GM21423 (cell line): ENCODE results near the gene ADIPOR2.

Source experiments
- ATAC-seq: cut with Tn5 transposase; IDR thresholded peaks from one replicate; pipeline ENCODE4 v1.9.1; 2021; ENCODE audit warnings: mild to moderate bottlenecking, moderate library complexity; ENCODE audit not compliant: unreplicated experiment

ADIPOR2 gene

DNA sequence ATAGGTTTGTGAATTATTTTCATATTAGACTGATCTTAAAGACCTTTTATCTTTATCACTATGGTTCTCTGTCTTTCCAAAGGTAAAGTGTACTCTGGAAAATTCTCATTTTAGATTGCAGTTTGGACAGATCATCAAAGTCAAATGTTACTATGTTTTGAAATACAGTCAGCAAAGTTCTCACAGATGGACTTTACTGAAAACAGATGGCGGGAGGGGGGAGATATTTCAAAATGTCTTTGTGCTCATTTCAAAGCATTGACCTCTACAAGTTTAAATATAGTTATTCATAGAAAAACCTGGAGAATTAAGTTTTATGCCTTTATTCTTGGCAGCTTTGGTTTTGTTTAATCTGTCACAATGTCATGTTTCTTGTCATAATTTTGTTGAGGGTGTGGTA is 77.7 kb downstream of the ADIPOR2 start:
- no peak for ATAC-seq

- no peak for ATAC-seq
Observed at GRCh38 chr12:1769809-1770494, 79.1 kb downstream of the ADIPOR2 start.

DNA sequence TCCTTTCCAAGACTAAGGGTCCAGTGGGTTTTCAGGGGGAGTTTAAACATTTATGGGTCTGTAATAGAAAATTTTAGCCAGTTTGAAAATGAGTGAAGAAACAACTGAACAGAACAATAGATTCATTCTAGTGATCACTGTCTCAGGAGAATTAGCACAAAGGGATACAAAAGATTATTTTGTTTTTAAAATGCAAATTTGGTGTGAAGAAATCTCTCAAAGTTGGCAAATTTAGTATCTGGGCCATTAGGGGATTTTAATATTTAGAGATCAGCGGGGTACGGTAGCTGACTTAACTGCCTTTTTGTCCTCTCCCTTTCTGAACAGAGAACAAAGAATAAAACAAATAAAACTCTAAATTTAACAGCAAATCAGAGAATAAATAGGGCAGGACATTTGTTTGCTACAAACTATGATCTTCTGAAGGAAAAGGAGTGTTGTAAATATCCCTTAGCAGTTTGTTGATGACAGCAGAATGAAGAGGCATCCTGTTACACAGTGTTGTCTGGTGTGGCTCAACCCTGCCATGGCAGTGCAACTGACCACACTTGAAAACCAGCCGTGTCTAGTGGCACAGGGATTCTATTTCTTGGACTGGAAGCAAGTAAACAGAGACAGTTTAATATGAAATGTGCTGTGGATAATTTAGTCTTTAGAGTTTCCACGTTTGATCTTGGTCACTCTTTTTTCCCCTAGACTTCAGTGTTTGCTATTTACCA is 83.2 kb downstream of the ADIPOR2 start:
- ATAC-seq = no peak

DNA sequence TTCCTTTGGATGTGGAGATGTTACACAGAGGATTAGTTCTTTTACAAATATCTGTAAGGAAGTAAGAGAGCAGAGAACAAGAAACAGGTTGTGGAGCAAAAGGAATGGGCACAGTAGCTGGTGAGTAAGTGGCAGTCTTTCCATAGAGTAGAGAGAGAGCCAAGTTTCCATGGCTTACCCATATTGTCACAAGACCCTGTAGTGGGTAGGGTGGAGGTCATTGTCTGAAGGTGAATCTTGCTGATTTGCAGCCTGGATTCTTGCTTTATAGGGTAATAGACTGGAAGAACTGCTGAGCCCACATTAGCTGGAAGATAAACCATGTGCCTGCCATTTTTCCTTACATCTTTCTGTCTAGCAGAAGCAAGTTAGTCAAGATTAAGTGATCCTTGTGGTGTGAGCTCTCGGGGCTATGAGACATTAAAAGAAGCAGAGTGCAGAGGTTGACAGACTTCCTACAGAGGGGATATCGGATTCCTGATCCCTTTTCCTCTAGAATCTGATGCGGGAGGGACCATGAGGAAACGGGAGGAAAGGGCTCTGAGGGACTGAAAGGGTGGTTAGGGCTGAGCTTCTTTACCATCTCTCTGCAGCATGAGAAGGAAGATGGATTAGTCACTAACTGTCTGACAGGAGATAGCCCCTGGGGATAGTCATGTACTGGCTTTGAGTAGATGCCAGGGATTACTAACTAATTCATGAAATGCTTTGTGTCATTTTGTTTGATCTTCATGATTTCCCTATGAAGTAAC is 85.5 kb downstream of the ADIPOR2 start:
- ATAC-seq = no peak

- ATAC-seq = no peak
Observed at GRCh38 chr12:1777798-1778197, 86.9 kb downstream of the ADIPOR2 start.

DNA sequence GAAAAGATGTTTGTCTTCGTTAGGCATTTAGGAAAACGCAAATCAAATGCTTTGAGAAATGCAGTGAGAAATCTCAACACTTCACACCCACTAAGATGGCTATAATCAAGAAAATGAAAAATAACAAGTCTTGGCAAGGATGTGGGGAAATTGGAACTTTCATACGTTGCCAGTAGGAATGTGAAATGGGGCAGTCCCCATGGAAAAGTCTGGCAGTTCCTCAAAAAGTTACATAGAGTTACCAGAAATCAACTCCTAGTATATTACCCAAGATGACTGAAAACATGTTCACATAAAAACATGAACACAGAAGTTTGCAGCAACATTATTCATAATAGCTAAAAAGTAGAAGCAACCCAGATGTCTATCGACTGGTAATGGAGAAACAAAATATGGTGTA is 88.0 kb downstream of the ADIPOR2 start:
- no peak for ATAC-seq

DNA sequence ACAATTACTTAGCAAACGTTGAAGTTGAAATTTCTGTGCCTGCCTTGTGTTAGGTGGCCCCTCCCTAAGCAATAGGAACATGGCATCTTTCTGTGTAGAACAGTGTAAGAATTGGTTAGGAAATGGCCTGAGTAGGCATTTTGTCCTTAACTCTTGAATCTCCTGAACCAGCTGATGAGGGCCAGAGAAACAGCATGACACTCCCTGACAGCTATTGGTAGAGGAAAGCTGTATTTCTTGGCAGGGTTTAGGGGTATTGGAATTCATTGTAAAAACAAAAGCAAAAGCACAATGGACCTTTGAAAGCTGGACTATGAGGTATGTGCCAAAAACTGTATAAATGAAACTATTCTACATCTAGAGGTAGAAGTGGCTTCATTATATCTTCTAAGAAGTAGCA is 88.9 kb downstream of the ADIPOR2 start:
- no peak for ATAC-seq

- no peak for ATAC-seq
Observed at GRCh38 chr12:1781772-1782171, 90.9 kb downstream of the ADIPOR2 start.

GRCh38 chr12:1782215-1782614 is 91.3 kb downstream of the ADIPOR2 start:
- ATAC-seq = no peak

GRCh38 chr12:1787714-1788113 is 96.8 kb downstream of the ADIPOR2 start:
- ATAC-seq = no peak

GRCh38 chr12:1790444-1790843 is 99.6 kb downstream of the ADIPOR2 start:
- ATAC-seq = no peak

GRCh38 chr12:1791104-1791841 is 100.4 kb downstream of the ADIPOR2 start:
- no peak for ATAC-seq

GRCh38 chr12:1792406-1792805 is 101.5 kb downstream of the ADIPOR2 start:
- no peak for ATAC-seq

- ATAC-seq = no peak
Observed at GRCh38 chr12:1793426-1794210, 102.7 kb downstream of the ADIPOR2 start.

DNA sequence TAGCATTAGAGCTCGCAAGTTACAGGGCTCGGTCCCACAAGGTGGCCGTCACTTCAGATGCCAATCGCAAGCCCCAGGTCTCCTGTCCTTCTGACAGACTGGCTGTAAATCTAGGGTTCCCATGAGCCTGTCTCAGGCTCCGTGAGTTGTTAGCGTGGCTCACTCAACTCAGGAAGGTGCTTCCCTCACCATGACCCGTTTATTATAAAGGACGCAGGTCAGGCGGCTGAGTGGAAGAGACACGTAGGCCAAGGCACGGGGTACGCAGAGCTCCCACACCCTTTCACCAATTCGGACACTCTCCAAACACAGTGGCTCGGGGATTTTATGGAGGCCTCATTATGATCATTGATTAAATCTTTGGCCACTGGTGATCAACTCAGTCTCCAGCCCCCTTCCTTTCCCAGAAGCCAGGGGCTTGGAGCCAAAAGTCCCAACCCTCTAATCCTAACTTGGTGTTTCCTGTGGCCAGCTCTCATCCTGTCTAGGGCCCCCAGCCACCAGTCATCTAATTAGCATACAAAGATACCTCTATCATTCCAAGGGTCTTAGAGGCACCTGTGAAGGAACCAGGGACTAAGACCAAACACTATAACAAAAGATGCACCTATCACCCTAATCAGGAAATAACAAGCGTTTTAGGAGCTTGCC is 103.7 kb downstream of the ADIPOR2 start:
- ATAC-seq = no peak

GRCh38 chr12:1795221-1795784 is 104.4 kb downstream of the ADIPOR2 start:
- no peak for ATAC-seq

DNA sequence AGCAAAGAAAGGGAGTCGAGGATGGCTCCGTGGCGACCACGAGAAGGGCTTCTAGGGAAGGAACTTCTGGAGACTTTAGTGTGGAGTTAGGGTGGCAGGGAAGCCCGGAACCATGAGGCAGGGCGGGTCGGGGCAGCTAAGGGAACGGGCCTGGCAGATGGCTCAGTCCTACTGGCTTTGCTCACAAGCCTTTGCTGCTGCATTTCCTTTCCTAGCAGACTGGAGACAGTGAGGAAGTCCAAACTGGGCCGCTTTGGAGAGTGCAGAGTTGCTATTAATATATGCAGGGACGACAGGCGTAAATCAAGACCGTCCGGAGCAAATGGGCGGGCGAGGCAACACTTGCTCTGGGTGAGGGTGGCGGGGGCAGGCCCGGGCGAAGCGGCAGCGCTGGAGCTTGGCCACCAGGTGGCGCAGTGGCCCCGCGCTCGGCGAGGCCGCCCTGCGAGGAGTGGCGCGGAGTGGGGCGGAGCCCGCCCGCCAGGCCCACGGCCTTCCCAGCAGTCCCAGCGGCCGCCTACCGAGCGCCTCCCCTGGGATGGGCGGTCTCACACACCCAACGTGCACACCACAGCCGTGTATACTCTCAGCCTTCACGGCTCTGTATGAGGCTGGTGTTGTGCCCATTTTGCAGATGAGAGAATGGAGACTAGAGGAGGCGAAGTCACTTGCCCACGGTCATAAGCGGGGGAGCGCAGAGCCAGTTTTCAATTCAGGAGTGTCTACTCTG is 105.1 kb downstream of the ADIPOR2 start:
- peak; percentile 79 for ATAC-seq

- peak; percentile 7 for ATAC-seq
Observed at GRCh38 chr12:1796515-1797010, 105.7 kb downstream of the ADIPOR2 start.
